CD4-positive, alpha-beta T cell treated with Interleukin-21 for 1 hour (primary cell): ENCODE results near the gene PCDHB8.
A peak's percentile ranks its signal among the peaks of the same experiment; 100 is the strongest.
"Not testable (repeated sequence)": the region's sequence is repeated elsewhere in the genome, so short reads cannot be mapped to it uniquely, and the experiment has no call there.

Experiments used
- DNase-seq: peaks from one replicate; pipeline ENCODE4 v3.0.0-alpha.2; 2020

PCDHB8 gene

GRCh38 chr5:141184117-141184855 is 6.7 kb downstream of the PCDHB8 start:
- DNase-seq: not testable (repeated sequence)

GRCh38 chr5:141186897-141187512 is 9.4 kb downstream of the PCDHB8 start, which contains the start of gene PCDHB9:
Gene PCDHB9 (plus strand): TSS chr5:141187161. CDS start chr5:141187319, 158 bp downstream.
- peak; percentile 34 for DNase-seq

DNA sequence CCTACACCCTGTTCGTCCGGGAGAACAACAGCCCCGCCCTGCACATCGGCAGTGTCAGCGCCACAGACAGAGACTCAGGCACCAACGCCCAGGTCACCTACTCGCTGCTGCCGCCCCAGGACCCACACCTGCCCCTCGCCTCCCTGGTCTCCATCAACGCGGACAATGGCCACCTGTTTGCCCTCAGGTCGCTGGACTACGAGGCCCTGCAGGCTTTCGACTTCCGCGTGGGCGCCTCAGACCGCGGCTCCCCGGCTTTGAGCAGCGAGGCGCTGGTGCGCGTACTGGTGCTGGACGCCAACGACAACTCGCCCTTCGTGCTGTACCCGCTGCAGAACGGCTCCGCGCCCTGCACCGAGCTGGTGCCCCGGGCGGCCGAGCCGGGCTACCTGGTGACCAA is 11.1 kb downstream of the PCDHB8 start:
- DNase-seq: not testable (repeated sequence)

DNA sequence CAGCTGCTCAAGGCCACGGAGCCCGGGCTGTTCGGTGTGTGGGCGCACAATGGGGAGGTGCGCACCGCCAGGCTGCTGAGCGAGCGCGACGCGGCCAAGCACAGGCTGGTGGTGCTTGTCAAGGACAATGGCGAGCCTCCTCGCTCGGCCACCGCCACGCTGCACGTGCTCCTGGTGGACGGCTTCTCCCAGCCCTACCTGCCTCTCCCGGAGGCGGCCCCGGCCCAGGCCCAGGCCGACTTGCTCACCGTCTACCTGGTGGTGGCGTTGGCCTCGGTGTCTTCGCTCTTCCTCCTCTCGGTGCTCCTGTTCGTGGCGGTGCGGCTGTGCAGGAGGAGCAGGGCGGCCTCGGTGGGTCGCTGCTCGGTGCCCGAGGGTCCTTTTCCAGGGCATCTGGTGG is 11.5 kb downstream of the PCDHB8 start:
- DNase-seq: not testable (repeated sequence)

GRCh38 chr5:141192110-141192725 is 14.6 kb downstream of the PCDHB8 start, which contains the start of gene PCDHB10:
Gene PCDHB10 (plus strand): TSS chr5:141192353. CDS start chr5:141192553, 200 bp downstream.
- DNase-seq: peak; percentile 15

DNA sequence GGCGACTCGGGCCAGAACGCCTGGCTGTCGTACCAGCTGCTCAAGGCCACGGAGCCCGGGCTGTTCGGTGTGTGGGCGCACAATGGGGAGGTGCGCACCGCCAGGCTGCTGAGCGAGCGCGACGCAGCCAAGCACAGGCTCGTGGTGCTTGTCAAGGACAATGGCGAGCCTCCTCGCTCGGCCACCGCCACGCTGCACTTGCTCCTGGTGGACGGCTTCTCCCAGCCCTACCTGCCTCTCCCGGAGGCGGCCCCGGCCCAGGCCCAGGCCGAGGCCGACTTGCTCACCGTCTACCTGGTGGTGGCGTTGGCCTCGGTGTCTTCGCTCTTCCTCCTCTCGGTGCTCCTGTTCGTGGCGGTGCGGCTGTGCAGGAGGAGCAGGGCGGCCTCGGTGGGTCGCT is 16.7 kb downstream of the PCDHB8 start:
- DNase-seq: not testable (repeated sequence)

DNA sequence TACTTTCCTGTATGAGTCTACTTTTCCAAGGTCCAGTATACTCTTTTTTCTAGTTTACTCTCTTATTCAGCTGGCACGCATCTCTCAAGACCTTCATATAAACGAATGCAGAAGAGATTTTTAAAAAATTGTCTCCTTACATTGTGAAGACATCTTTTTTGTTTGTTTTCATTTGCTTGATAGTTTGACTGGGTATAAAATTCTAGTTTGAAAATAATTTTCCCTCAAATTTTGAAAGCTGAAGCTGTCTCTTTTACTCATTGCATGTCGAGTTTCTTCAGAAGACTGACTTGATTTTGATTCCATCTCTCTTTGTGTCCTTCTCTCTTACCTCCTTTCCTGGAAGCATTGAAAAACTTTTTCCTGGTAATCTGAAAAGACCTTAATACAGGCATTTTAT is 18.8 kb downstream of the PCDHB8 start:
- DNase-seq: no peak

- DNase-seq: no peak
Observed at GRCh38 chr5:141199359-141200235, 22.0 kb downstream of the PCDHB8 start, which contains the start of gene PCDHB11. Gene PCDHB11 (plus strand): TSS chr5:141199627. CDS start chr5:141199775, 148 bp downstream.

- DNase-seq: not testable (repeated sequence)
Observed at GRCh38 chr5:141201126-141201525, 23.5 kb downstream of the PCDHB8 start.

DNA sequence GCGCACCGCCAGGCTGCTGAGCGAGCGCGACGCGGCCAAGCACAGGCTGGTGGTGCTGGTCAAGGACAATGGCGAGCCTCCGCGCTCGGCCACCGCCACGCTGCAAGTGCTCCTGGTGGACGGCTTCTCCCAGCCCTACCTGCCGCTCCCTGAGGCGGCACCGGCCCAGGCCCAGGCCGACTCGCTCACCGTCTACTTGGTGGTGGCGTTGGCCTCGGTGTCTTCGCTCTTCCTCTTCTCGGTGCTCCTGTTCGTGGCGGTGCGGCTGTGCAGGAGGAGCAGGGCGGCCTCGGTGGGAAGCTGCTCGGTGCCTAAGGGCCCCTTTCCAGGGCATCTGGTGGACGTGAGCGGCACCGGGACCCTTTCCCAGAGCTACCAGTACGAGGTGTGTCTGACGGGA is 24.1 kb downstream of the PCDHB8 start:
- not testable (repeated sequence) for DNase-seq

DNA sequence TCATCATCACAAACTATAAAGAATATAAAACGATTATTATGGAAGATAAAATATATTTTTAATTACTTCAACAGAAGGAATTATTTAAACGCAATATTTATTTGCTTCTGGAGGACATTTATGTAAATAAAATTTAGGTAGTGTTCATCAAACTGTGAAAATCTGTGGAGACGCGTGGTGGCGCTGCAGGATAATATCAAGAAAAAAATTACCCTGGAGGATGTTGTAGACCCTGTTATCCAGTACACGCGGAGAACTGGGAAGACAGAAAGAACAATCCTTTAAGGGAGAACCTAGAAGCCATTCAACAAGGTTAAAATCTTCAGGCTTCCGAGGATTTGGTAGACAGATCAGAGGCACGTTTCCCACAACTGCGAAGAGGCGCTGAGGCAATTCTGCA is 30.9 kb downstream of the PCDHB8 start, which contains the start of gene PCDHB12:
TSS of gene PCDHB12 (plus strand) at position 242 of the 400 bp plus-strand sequence. CDS start 189 bp downstream, outside the sequence.
- no peak for DNase-seq

DNA sequence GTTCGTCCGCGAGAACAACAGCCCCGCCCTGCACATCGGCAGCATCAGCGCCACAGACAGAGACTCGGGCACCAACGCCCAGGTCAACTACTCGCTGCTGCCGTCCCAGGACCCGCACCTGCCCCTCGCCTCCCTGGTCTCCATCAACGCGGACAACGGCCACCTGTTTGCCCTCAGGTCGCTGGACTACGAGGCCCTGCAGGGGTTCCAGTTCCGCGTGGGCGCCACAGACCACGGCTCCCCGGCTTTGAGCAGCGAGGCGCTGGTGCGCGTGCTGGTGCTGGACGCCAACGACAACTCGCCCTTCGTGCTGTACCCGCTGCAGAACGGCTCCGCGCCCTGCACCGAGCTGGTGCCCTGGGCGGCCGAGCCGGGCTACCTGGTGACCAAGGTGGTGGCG is 32.7 kb downstream of the PCDHB8 start:
- not testable (repeated sequence) for DNase-seq

- not testable (repeated sequence) for DNase-seq
Observed at GRCh38 chr5:141210849-141211248, 33.3 kb downstream of the PCDHB8 start.

- DNase-seq: peak; percentile 21
Observed at GRCh38 chr5:141213656-141214339, 36.2 kb downstream of the PCDHB8 start, which contains the start of gene PCDHB13. Gene PCDHB13 (plus strand): TSS chr5:141213919. CDS start chr5:141214124, 205 bp downstream.

DNA sequence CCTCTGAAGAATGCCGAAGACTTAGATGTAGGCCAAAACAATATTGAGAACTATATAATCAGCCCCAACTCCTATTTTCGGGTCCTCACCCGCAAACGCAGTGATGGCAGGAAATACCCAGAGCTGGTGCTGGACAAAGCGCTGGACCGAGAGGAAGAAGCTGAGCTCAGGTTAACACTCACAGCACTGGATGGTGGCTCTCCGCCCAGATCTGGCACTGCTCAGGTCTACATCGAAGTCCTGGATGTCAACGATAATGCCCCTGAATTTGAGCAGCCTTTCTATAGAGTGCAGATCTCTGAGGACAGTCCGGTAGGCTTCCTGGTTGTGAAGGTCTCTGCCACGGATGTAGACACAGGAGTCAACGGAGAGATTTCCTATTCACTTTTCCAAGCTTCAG is 37.0 kb downstream of the PCDHB8 start:
- DNase-seq: not testable (repeated sequence)

GRCh38 chr5:141215504-141215903 is 37.9 kb downstream of the PCDHB8 start:
- not testable (repeated sequence) for DNase-seq

DNA sequence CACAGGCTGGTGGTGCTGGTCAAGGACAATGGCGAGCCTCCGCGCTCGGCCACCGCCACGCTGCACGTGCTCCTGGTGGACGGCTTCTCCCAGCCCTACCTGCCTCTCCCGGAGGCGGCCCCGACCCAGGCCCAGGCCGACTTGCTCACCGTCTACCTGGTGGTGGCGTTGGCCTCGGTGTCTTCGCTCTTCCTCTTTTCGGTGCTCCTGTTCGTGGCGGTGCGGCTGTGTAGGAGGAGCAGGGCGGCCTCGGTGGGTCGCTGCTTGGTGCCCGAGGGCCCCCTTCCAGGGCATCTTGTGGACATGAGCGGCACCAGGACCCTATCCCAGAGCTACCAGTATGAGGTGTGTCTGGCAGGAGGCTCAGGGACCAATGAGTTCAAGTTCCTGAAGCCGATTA is 38.4 kb downstream of the PCDHB8 start:
- not testable (repeated sequence) for DNase-seq

DNA sequence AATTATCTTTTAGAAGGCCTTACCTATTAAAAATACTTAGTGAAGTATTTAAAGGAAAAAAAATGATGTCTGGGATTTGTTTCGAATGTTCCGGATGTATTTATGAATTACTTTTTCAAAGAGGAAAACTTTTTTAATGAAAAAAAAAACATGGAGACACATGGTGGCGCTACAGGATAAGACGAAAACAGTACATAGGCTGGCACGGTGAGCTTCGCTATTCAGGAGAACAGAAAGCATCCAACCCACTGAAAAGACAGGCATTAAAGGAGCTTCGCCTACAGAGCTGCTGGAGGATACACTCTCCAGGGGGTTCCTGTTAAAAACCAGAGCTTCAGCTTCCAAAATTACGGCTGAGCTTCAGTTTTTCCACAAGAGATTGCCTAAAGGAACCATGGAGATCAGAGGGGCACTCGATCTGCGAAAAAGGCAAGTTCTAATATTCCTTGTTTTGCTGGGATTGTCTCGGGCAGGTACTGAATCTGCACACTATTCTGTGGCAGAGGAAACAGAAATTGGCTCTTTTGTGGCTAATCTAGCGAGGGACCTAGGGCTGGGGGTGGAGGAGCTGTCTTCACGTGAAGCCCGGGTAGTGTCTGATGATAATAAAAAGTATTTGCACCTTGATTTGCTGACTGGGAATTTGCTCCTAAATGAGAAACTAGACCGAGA is 45.7 kb downstream of the PCDHB8 start, which contains the start of gene PCDHB14:
TSS of gene PCDHB14 (plus strand) at position 232 of the 672 bp plus-strand sequence. CDS start at position 395, 163 bp downstream.
- DNase-seq: peak; percentile 9

DNA sequence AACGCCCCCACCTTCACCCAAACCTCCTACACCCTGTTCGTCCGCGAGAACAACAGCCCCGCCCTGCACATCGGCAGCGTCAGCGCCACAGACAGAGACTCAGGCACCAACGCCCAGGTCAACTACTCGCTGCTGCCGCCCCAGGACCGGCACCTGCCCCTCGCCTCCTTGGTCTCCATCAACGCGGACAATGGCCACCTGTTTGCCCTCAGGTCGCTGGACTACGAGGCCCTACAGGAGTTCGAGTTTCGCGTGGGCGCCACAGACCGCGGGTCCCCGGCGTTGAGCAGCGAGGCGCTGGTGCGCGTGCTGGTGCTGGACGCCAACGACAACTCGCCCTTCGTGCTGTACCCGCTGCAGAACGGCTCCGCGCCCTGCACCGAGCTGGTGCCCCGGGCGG is 47.3 kb downstream of the PCDHB8 start:
- not testable (repeated sequence) for DNase-seq

GRCh38 chr5:141225421-141225820 is 47.8 kb downstream of the PCDHB8 start:
- DNase-seq: not testable (repeated sequence)
